Measurements from ENCODE around the gene PA2G4. TPM values are rescaled to one million over a fixed set of nuclear protein-coding genes. Genes with fewer than 3 reads are reported as not detected.

The PA2G4 gene
- total RNA-seq, 1 experiment from 2014 or later = 175 TPM

Other genes starting within 250 kb of the PA2G4 start
- gene PYM1, start 176.7 kb upstream of the PA2G4 start, total RNA-seq (2021; ENCODE audit: unreplicated experiment) = 32.2 TPM
- gene DGKA, start 173.4 kb upstream of the PA2G4 start, total RNA-seq (2021; ENCODE audit: unreplicated experiment) = 7.6 TPM
- 1.2 TPM for gene PMEL, start 138.5 kb upstream of the PA2G4 start, total RNA-seq (2021; ENCODE audit: unreplicated experiment)
- gene CDK2, start 137.7 kb upstream of the PA2G4 start, total RNA-seq (2021; ENCODE audit: unreplicated experiment) = 72.9 TPM
- 102 TPM for gene RAB5B, start 130.5 kb upstream of the PA2G4 start, total RNA-seq (2021; ENCODE audit: unreplicated experiment)
- 20.7 TPM for gene SUOX, start 107.3 kb upstream of the PA2G4 start, total RNA-seq (2021; ENCODE audit: unreplicated experiment)
- 6.9 TPM for gene IKZF4, start 83.5 kb upstream of the PA2G4 start, total RNA-seq (2021; ENCODE audit: unreplicated experiment)
- 46.4 TPM for gene RPS26, start 62.6 kb upstream of the PA2G4 start, total RNA-seq (2021; ENCODE audit: unreplicated experiment)
- 0.90 TPM for gene ERBB3, start 24.4 kb upstream of the PA2G4 start, total RNA-seq (2021; ENCODE audit: unreplicated experiment)
- 2,264 TPM for gene RPL41, start 12.1 kb downstream of the PA2G4 start, total RNA-seq (2021; ENCODE audit: unreplicated experiment)
- 6.0 TPM for gene ZC3H10, start 13.7 kb downstream of the PA2G4 start, total RNA-seq (2021; ENCODE audit: unreplicated experiment)
- gene ESYT1, start 23.7 kb downstream of the PA2G4 start, total RNA-seq (2021; ENCODE audit: unreplicated experiment) = 152 TPM
- 66.5 TPM for gene MYL6B, start 48.0 kb downstream of the PA2G4 start, total RNA-seq (2021; ENCODE audit: unreplicated experiment)
- gene MYL6, start 53.8 kb downstream of the PA2G4 start, total RNA-seq (2021; ENCODE audit: unreplicated experiment) = 1,024 TPM
- 129 TPM for gene SMARCC2, start 84.9 kb downstream of the PA2G4 start, total RNA-seq (2021; ENCODE audit: unreplicated experiment)
- 35.3 TPM for gene RNF41, start 117.4 kb downstream of the PA2G4 start, total RNA-seq (2021; ENCODE audit: unreplicated experiment)
- gene NABP2, start 119.8 kb downstream of the PA2G4 start, total RNA-seq (2021; ENCODE audit: unreplicated experiment) = 99.6 TPM
- gene SLC39A5, start 125.5 kb downstream of the PA2G4 start, total RNA-seq (2021; ENCODE audit: unreplicated experiment) = 0.23 TPM
- 67.5 TPM for gene ANKRD52, start 153.8 kb downstream of the PA2G4 start, total RNA-seq (2021; ENCODE audit: unreplicated experiment)
- gene COQ10A, start 162.4 kb downstream of the PA2G4 start, total RNA-seq (2021; ENCODE audit: unreplicated experiment) = 20.0 TPM
- 240 TPM for gene CS, start 195.8 kb downstream of the PA2G4 start, total RNA-seq (2021; ENCODE audit: unreplicated experiment)
- gene CNPY2, start 211.4 kb downstream of the PA2G4 start, total RNA-seq (2021; ENCODE audit: unreplicated experiment) = 115 TPM
- gene PAN2, start 229.4 kb downstream of the PA2G4 start, total RNA-seq (2021; ENCODE audit: unreplicated experiment) = 71.9 TPM
- 0.41 TPM for gene IL23A, start 234.3 kb downstream of the PA2G4 start, total RNA-seq (2021; ENCODE audit: unreplicated experiment)